Measurements from ENCODE around the gene PTP4A2. TPM values are rescaled to one million over a fixed set of nuclear protein-coding genes. Genes with fewer than 3 reads are reported as not detected.

Gene PTP4A2
- total and polyA plus RNA-seq, 2 of the 8 experiments (the other 6 are each of a cell fraction or from before 2014, with no cell fraction given) = 87.4 to 214 TPM

DNA sequence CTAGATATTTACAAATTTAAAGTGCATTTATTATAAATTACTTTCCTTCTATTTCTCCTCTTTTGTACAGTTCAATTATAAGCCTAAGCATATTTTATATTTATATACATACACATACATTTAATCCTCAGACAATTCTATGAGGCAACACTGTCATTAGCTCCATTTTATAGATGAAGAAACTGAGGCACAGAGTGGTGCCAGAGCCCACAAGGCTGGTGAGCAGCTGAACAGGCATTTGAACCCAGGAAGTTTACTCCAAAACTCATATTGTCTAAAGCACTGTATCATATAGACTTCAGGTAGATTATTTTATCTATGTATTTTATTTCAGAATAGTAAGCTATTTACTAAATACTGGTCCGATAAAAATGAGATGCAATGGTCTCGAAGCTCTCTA, 52.3 kb downstream of the PTP4A2 start:
- Histone ChIP-seq H3K4me3 (ENCODE audit: extremely low read depth in 1 of 4, insufficient read depth in 2 of 4, low read depth in 3 of 4, low read length in 4 of 4) (no peak overlapping the region), H3K27me3 (replicated peaks in 1 of 4; ENCODE audit: control insufficient read depth in 3 of 4, extremely low read depth in 1 of 4, insufficient read depth in 3 of 4, low read length in 3 of 4) (no peaks in the 10 kb centered on the region), H3K23ac (ENCODE audit: insufficient read length) (no peak overlapping the region), H3K4me2 (ENCODE audit: insufficient read depth in 1 of 2, low read depth in 2 of 2, low read length in 2 of 2) (no peak overlapping the region), H3K36me3 (ENCODE audit: control insufficient read depth in 2 of 4, insufficient read depth in 4 of 4, low read length in 3 of 4) (no peaks in the 10 kb centered on the region), H2BK20ac (ENCODE audit: low read length) (no peak overlapping the region), H4K20me1 (replicated peaks in 1 of 2; ENCODE audit: control insufficient read depth in 1 of 2, insufficient read depth in 2 of 2, low read length in 2 of 2) (no peaks in the 10 kb centered on the region), H4K5ac (ENCODE audit: insufficient read length, low read depth, low read length) (no peak overlapping the region), H3K4ac (replicated peaks; ENCODE audit: insufficient read length, low read depth, low read length) (no peak overlapping the region), H2BK5ac (ENCODE audit: low read depth, low read length) (no peak overlapping the region), H4K8ac (ENCODE audit: extremely low read depth, insufficient read depth, low read length) (no peak overlapping the region), H2BK12ac (ENCODE audit: low read depth, low read length) (no peak overlapping the region), H2AFZ (ENCODE audit: low read length) (no peak overlapping the region), H4K91ac (replicated peaks; ENCODE audit: insufficient read length, low read length) (no peak overlapping the region), H3K4me1 (replicated peaks in 1 of 4; ENCODE audit: control insufficient read depth in 3 of 4, insufficient read depth in 4 of 4, low read length in 3 of 4) (peaks cover 0 to 3% (median 0%) of the 10 kb centered on the region in 4 experiments; a peak in 1 of 7 replicates), H3K9me3 (ENCODE audit: insufficient read depth in 2 of 2, low read depth in 1 of 2, low read length in 1 of 2) (no peaks in the 10 kb centered on the region), H3K56ac (replicated peaks; ENCODE audit: insufficient read length, low read depth, low read length) (no peak overlapping the region), H2BK120ac (replicated peaks; ENCODE audit: low read depth, low read length) (no peak overlapping the region), H3K18ac (ENCODE audit: extremely low read depth, low read length) (no peak overlapping the region), H3K9ac (replicated peaks in 1 of 4; ENCODE audit: extremely low read depth in 1 of 4, low read depth in 3 of 4, low read length in 3 of 4) (no peak overlapping the region), H2BK15ac (ENCODE audit: low read length) (no peak overlapping the region), H2AK5ac (ENCODE audit: low read depth, low read length) (no peak overlapping the region), H3K23me2 (ENCODE audit: low read depth, low read length) (no peaks in the 10 kb centered on the region; the same call in 1 of the 2 replicates), H3K79me1 (ENCODE audit: low read depth, low read length) (no peaks in the 10 kb centered on the region), H3K14ac (ENCODE audit: insufficient read length) (no peak overlapping the region), H3K27ac (ENCODE audit: low read depth, low read length) (no peak overlapping the region), H3K79me2 (ENCODE audit: control insufficient read depth in 1 of 2, insufficient read depth in 2 of 2, low read length in 2 of 2) (no peaks in the 10 kb centered on the region)
- ChIA-PET CTCF (ENCODE audit: partially characterized antibody) (interaction anchor here (0.9 to 1.0 kb wide), 2 partner anchors 10 to 14 kb away, joined by 3 read pairs; no protein-coding TSS in a partner anchor), POLR2A (ENCODE audit: partially characterized antibody) (interaction anchor here (0.7 kb wide), 1 partner anchor 18 kb away, joined by 3 read pairs; no protein-coding TSS in a partner anchor)
- 98% methylated on average over 2 of the region's 2 CpGs; no CpG with 5 or more reads in 1 of the 2 experiments for WGBS, 2 experiments (ENCODE audit: extremely low coverage in 1 of 2, insufficient coverage in 1 of 2, insufficient read length in 1 of 2, insufficient replicate concordance in 2 of 2, low coverage in 1 of 2, low lambda C conversion rate in 2 of 2, missing lambda C conversion rate in 1 of 2)
- DNase-seq (ENCODE audit: low read depth in 1 of 2, low spot score in 2 of 2) (no peak), FAIRE-seq (no peak)
- TF ChIP-seq CHD2 (IDR thresholded peaks at IDR 0.05; ENCODE audit: low read length) (no peak), MAFK (IDR thresholded peaks at IDR 0.05; ENCODE audit: low read depth, low read length) (no peak), KDM4A (IDR thresholded peaks at IDR 0.05; ENCODE audit: low read depth, low read length, severe bottlenecking) (no peak), TEAD4 (IDR thresholded peaks at IDR 0.05; ENCODE audit: low read depth, low read length) (no peak), CBX5 (IDR thresholded peaks at IDR 0.05; ENCODE audit: low read depth, low read length) (no peak), SIRT6 (IDR thresholded peaks at IDR 0.05; ENCODE audit: low read length) (no peak), YY1 (IDR thresholded peaks at IDR 0.05; ENCODE audit: low read depth, low read length) (no peak), SIN3A (conservative IDR thresholded peaks at IDR 0.05 in 1 of 2, IDR thresholded peaks at IDR 0.05 in 1 of 2; ENCODE audit: low read depth in 1 of 2, low read length in 2 of 2) (no peak), KDM5A (IDR thresholded peaks at IDR 0.05; ENCODE audit: low read length) (no peak), HDAC2 (IDR thresholded peaks at IDR 0.05; ENCODE audit: borderline replicate concordance in 1 of 2, low read depth in 2 of 2, low read length in 2 of 2) (no peak), CHD1 (IDR thresholded peaks at IDR 0.05; ENCODE audit: low read depth, low read length) (no peak), SRF (IDR thresholded peaks at IDR 0.05; ENCODE audit: low read depth, low read length) (no peak), CBX8 (IDR thresholded peaks at IDR 0.05; ENCODE audit: borderline replicate concordance, low read depth, low read length) (no peak), ASH2L (IDR thresholded peaks at IDR 0.05; ENCODE audit: low read length) (no peak), GTF2F1 (IDR thresholded peaks at IDR 0.05; ENCODE audit: borderline replicate concordance, low read depth, low read length) (no peak)
